GM12878 (cell line): ENCODE results near the gene DNMT1. TPM values are rescaled to one million over a fixed set of nuclear protein-coding genes. Genes with fewer than 3 reads are reported as not detected.

Experiments
- ATAC-seq: fragments of 200-7000 bp; cut with Tn5 transposase; 3 replicates; pipeline ENCODE4 v1.9.1; 2020; ENCODE audit warnings: mild to moderate bottlenecking, moderate library complexity
- BruUV-seq: library from RNA; stranded (reverse); fragments of 400-500 nt; replicated peaks from 2 replicates; lab custom pipeline; 2021; lab: Mats Ljungman, UMichigan
- CTCF ChIA-PET: fragments of 300-600 bp; sonication (Branson Sonifier 250); formaldehyde crosslinking; extraction: SDS; loops from one replicate; lab custom pipeline; 2021; ENCODE audit warnings: inconsistent platforms; lab: Yijun Ruan, JAX
- POLR2A ChIA-PET: fragments of 350-600 bp; formaldehyde crosslinking; extraction: SDS; loops from one replicate; lab custom pipeline; 2021; ENCODE audit warnings: inconsistent platforms; lab: Charles Lee
- RAD21 ChIA-PET: fragments of 300-600 bp; sonication (Branson Sonifier 250); formaldehyde crosslinking; loops from one replicate; lab custom pipeline; 2023; ENCODE audit warnings: antibody characterized with exemption; ENCODE audit not compliant: unreplicated experiment; lab: Charles Lee
- SMC1A ChIA-PET: fragments of 300-600 bp; sonication (Branson Sonifier 250); formaldehyde crosslinking; loops from one replicate; lab custom pipeline; 2023; ENCODE audit not compliant: unreplicated experiment, uncharacterized antibody; lab: Charles Lee
- DNase-seq: peaks from one replicate; pipeline ENCODE4 v3.0.0-alpha.2; 2011; ENCODE audit warnings: low read depth, low spot score
- FAIRE-seq: peaks from 3 replicates; lab custom pipeline; 2011; peaks lifted over from hg19 to GRCh38; lab: Jason Lieb, UNC
- H2AFZ ChIP-seq: 2 replicates; pipeline ENCODE4 v1.6.0; 2011; ENCODE audit warnings: low read depth, low read length, control low read depth; ENCODE audit not compliant: control insufficient read depth
- H3K27ac ChIP-seq: 2 replicates; pipeline ENCODE4 v1.5.1; 2011; ENCODE audit warnings: control low read depth; ENCODE audit not compliant: control insufficient read depth, insufficient read depth
- H3K27me3 ChIP-seq, 2 experiments: replicated peaks in 1 of 2; 2 replicates each; pipeline versions ENCODE4 v1.6.0 to v1.6.1; 2011; ENCODE audit warnings: low read length in 1 of 2; ENCODE audit not compliant: control insufficient read depth in 2 of 2, insufficient read depth in 2 of 2
- H3K36me3 ChIP-seq, 2 experiments: 2 replicates each; pipeline ENCODE4 v1.5.1; 2011; ENCODE audit warnings: low read length in 1 of 2; ENCODE audit not compliant: control insufficient read depth in 2 of 2, insufficient read depth in 2 of 2
- H3K4me1 ChIP-seq: 2 replicates; pipeline ENCODE4 v1.6.1; 2011; ENCODE audit warnings: mild to moderate bottlenecking, low read length, moderate library complexity, mixed read lengths; ENCODE audit not compliant: control insufficient read depth, insufficient read depth
- H3K4me2 ChIP-seq: 2 replicates; pipeline ENCODE4 v1.6.0; 2011; ENCODE audit warnings: control low read depth; ENCODE audit not compliant: control insufficient read depth, insufficient read depth
- H3K4me3 ChIP-seq: fragments of 200-600 bp; sonication (generic); 2 replicates; pipeline ENCODE4 v1.5.1; 2016
- H3K79me2 ChIP-seq: 2 replicates; pipeline ENCODE4 v1.6.0; 2011; ENCODE audit warnings: low read length; ENCODE audit not compliant: control insufficient read depth, insufficient read depth
- H3K9ac ChIP-seq: 2 replicates; pipeline ENCODE4 v1.8.0; 2011; ENCODE audit warnings: low read length, control low read depth, mixed read lengths; ENCODE audit not compliant: control insufficient read depth, insufficient read depth
- H3K9me3 ChIP-seq: replicated peaks from 3 replicates; pipeline ENCODE4 v1.5.1; 2011; ENCODE audit warnings: mild to moderate bottlenecking, low read length; ENCODE audit not compliant: control insufficient read depth, insufficient read depth
- H4K20me1 ChIP-seq: 2 replicates; pipeline ENCODE4 v1.6.0; 2011; ENCODE audit not compliant: control insufficient read depth, insufficient read depth
- ATF7 ChIP-seq: fragments of 450-650 bp; IDR thresholded peaks from 2 replicates; pipeline ENCODE4 v1.6.1; 2016; ENCODE audit warnings: low read depth, mild to moderate bottlenecking
- BHLHE40 ChIP-seq, 2 experiments: fragments of 450-650 bp in 1 of 2; IDR thresholded peaks; 2 replicates each; pipeline ENCODE4 v1.6.1; 2011 to 2017; ENCODE audit warnings: low read depth in 2 of 2, borderline replicate concordance in 1 of 2, improper control_type of control experiment in 1 of 2, low read length in 1 of 2, mild to moderate bottlenecking in 1 of 2
- DPF2 ChIP-seq: fragments of 450-650 bp; IDR thresholded peaks from 2 replicates; pipeline ENCODE4 v1.6.1; 2017; ENCODE audit warnings: mild to moderate bottlenecking
- EP300 ChIP-seq, 2 experiments: fragments of 150-350 bp in 1 of 2; IDR thresholded peaks; 2 replicates each; pipeline ENCODE4 v1.6.1; 2011 to 2012; ENCODE audit warnings: low read depth in 2 of 2, low read length in 2 of 2, borderline replicate concordance in 1 of 2, improper control_type of control experiment in 1 of 2, inconsistent platforms in 1 of 2; ENCODE audit not compliant: control insufficient read depth in 1 of 2
- IKZF2 ChIP-seq, 2 experiments: fragments of 450-650 bp; IDR thresholded peaks; 2 replicates each; pipeline ENCODE4 v1.6.1; 2017; ENCODE audit warnings: mild to moderate bottlenecking in 2 of 2, moderate library complexity in 2 of 2
- MEF2B ChIP-seq: fragments of 450-650 bp; IDR thresholded peaks from 2 replicates; pipeline ENCODE4 v1.6.1; 2018; ENCODE audit warnings: mild to moderate bottlenecking, moderate library complexity; ENCODE audit not compliant: partially characterized antibody, poor library complexity, severe bottlenecking
- MTA2 ChIP-seq: fragments of 450-650 bp; IDR thresholded peaks from 2 replicates; pipeline ENCODE4 v1.6.1; 2016; ENCODE audit warnings: low read depth, mild to moderate bottlenecking, moderate library complexity
- NBN ChIP-seq: fragments of 450-650 bp; IDR thresholded peaks from 2 replicates; pipeline ENCODE4 v1.6.1; 2016
- NRF1 ChIP-seq: conservative IDR thresholded peaks from 2 replicates; pipeline ENCODE4 v1.6.1; 2011; ENCODE audit warnings: mild to moderate bottlenecking, low read depth, low read length, improper control_type of control experiment
- SMARCA5 ChIP-seq: fragments of 450-650 bp; IDR thresholded peaks from 2 replicates; pipeline ENCODE4 v1.6.1; 2017; ENCODE audit warnings: mild to moderate bottlenecking
- WRNIP1 ChIP-seq: IDR thresholded peaks from 2 replicates; pipeline ENCODE4 v1.6.1; 2011; ENCODE audit warnings: low read depth, low read length, improper control_type of control experiment, borderline replicate concordance
- ZBTB33 ChIP-seq: fragments of 450-650 bp; IDR thresholded peaks from 2 replicates; pipeline ENCODE4 v1.6.1; 2017; ENCODE audit warnings: mild to moderate bottlenecking
- ZNF217 ChIP-seq: fragments of 450-650 bp; IDR thresholded peaks from 2 replicates; pipeline ENCODE4 v1.6.1; 2017; ENCODE audit warnings: antibody characterized with exemption, mild to moderate bottlenecking
- ZNF24 ChIP-seq: fragments of 450-650 bp; IDR thresholded peaks from 2 replicates; pipeline ENCODE4 v1.6.1; 2017; ENCODE audit warnings: antibody characterized with exemption, mild to moderate bottlenecking
- ZNF592 ChIP-seq: fragments of 450-650 bp; IDR thresholded peaks from 2 replicates; pipeline ENCODE4 v1.6.1; 2017; ENCODE audit warnings: mild to moderate bottlenecking, moderate library complexity
- whole genome bisulfite sequencing: methylation state at CpG from one replicate; pipeline ENCODE4 v1.1.6; 2016; ENCODE audit warnings: low lambda C conversion rate; ENCODE audit not compliant: insufficient replicate concordance, insufficient coverage; ENCODE audit errors: missing lambda C conversion rate; 5-methylcytosine and 5-hydroxymethylcytosine counted together
- in situ Hi-C: fragments of 300-500 bp; cut with MboI; formaldehyde crosslinking; loops from 9 replicates; pipeline ENCODE4 v1.14.3; 2018; ENCODE audit warnings: mixed read lengths
- intact Hi-C: fragments of 100-400 bp; cut with micrococcal nuclease; formaldehyde crosslinking; loops from one replicate; pipeline ENCODE4 v1.14.2; 2022; ENCODE audit not compliant: unreplicated experiment
- polyA plus RNA-seq, 11 experiments: library from polyadenylated mRNA; depleted of rRNA in 4 of 11; unstranded in 6 of 11; stranded (reverse) in 5 of 11; fragments of >200 nt; fragmentation: Nextera tagmentation in 4 of 11; fragmentation: Illumina TruSeq in 1 of 11; extraction: Ambion mirVana in 4 of 11; extraction: Trizol in 1 of 11; gene quantifications; 1 replicate in 1 of 11; 2 replicates in 10 of 11; pipeline versions ENCODE4 v1.2.1 to v1.2.3, GENCODE V29; 2011 to 2016; ENCODE audit warnings: inconsistent platforms in 2 of 11, missing spikeins in 2 of 11, low read depth in 1 of 11
- total RNA-seq, 4 experiments: library from RNA; depleted of rRNA in 3 of 4; stranded (reverse); fragments of >200 nt in 3 of 4; fragmentation: Illumina TruSeq in 1 of 4; extraction: Trizol in 1 of 4; gene quantifications; 2 replicates each; pipeline versions ENCODE4 v1.2.1 to v1.2.3, GENCODE V29; 2013 to 2021

DNMT1 gene
- total and polyA plus RNA-seq, 10 of the 15 experiments (the other 5 are each of a cell fraction or from before 2014, with no cell fraction given) = 70.0 to 290 (median 133) TPM

GRCh38 chr19:10231612-10232228 is 37.0 kb upstream of the DNMT1 start:
- SMC1A ChIA-PET = interaction anchor here (1.5 to 8.8 kb wide), 3 partner anchors 13 to 18 kb away, joined by 4 to 78 read pairs (median 6); no protein-coding TSS in a partner anchor
- TF ChIP-seq DPF2 (peak; percentile 97), IKZF2 (IDR thresholded peaks at IDR 0.05) (peak in 1 of 2 experiments; percentile 13; a peak in 1 of 4 replicates), ZBTB33 (peak; percentile 23; the same call in 1 of the 2 replicates), NBN (0 out of 2 replicates have a peak, but pooled peaks have one; percentile 90), ZNF592 (0 out of 2 replicates have a peak, but pooled peaks have one; percentile 13), MTA2 (0 out of 2 replicates have a peak, but pooled peaks have one; percentile 12), SMARCA5 (peak; percentile 17; the same call in 1 of the 2 replicates), ZNF217 (peak; percentile 87; the same call in 1 of the 2 replicates), MEF2B (peak; percentile 38), BHLHE40 (IDR thresholded peaks at IDR 0.05; ENCODE audit: borderline replicate concordance in 1 of 2, low read depth in 2 of 2, low read length in 1 of 2) (no peak), ATF7 (peak; percentile 16; the same call in 1 of the 2 replicates), EP300 (IDR thresholded peaks at IDR 0.05; ENCODE audit: borderline replicate concordance in 1 of 2, control insufficient read depth in 1 of 2, low read depth in 2 of 2, low read length in 2 of 2) (0 out of 4 replicates have a peak, but pooled peaks of 1 of the 2 experiments have one; percentile 17), ZNF24 (no peak), NRF1 (no peak), WRNIP1 (peak; percentile 98; the same call in 1 of the 2 replicates)

More at GRCh38 chr19:10231612-10232228, 37.0 kb upstream of the DNMT1 start:
- Histone ChIP-seq H4K20me1 (no peaks in the 10 kb centered on the region), H3K36me3 (peaks cover 1 to 5% of the 10 kb centered on the region in 2 experiments; a peak in 1 of 4 replicates), H3K4me2 (peak overlapping the region; percentile 79), H2AFZ (peak overlapping the region; percentile 20; the same call in 1 of the 2 replicates), H3K9ac (peak overlapping the region; percentile 54; the same call in 1 of the 2 replicates), H3K4me3 (peak overlapping the region; percentile 90; the same call in 1 of the 2 replicates), H3K27ac (peak overlapping the region; percentile 97), H3K9me3 (no peaks in the 10 kb centered on the region), H3K79me2 (peaks cover 41% of the 10 kb centered on the region), H3K4me1 (peaks cover 47% of the 10 kb centered on the region), H3K27me3 (no peaks in the 10 kb centered on the region)
- CTCF ChIA-PET = interaction anchor here (1.0 to 9.8 kb wide), 2 partner anchors 16 to 39 kb away, joined by 5 to 148 read pairs; partner anchors contain the start of genes ICAM1 and MRPL4
- in situ Hi-C loops (loop anchor here (25.0 kb wide), 1 partner anchor 1094 kb away; the partner anchor contains the start of genes OR7G3 and ZNF317), intact Hi-C loops (no loop called here)
- DNase-seq (no peak), ATAC-seq (no peak; the same call in 2 of the 3 replicates), FAIRE-seq (no peak)
- WGBS = 67% methylated on average over 8 of the region's 8 CpGs
- RAD21 ChIA-PET = interaction anchor here (0.6 to 8.2 kb wide), 4 partner anchors 11 to 130 kb away, joined by 3 to 98 read pairs (median 5); partner anchors contain the start of gene MRPL4
- POLR2A ChIA-PET = interaction anchor here (0.5 to 2.1 kb wide), 7 partner anchors 11 to 132 kb away, joined by 3 to 16 read pairs (median 6); partner anchors contain the start of genes ANGPTL6, DNMT1 and PPAN
- BruUV-seq = no TSS peak
